HUES48 (cell line): ENCODE data around the gene ASIC4.

Source experiments
- H3K27ac ChIP-seq: one replicate; pipeline ENCODE4 v1.7.0; 2013; ENCODE audit warnings: low read depth, low read length, inconsistent platforms
- H3K27me3 ChIP-seq: 2 replicates; pipeline ENCODE4 v1.6.1; 2013; ENCODE audit warnings: mild to moderate bottlenecking, low read length; ENCODE audit not compliant: control insufficient read depth, insufficient read depth
- H3K36me3 ChIP-seq: 2 replicates; pipeline ENCODE4 v1.6.1; 2013; ENCODE audit warnings: low read length; ENCODE audit not compliant: control insufficient read depth, insufficient read depth
- H3K4me1 ChIP-seq: 2 replicates; pipeline ENCODE4 v1.6.1; 2013; ENCODE audit warnings: mild to moderate bottlenecking, low read length; ENCODE audit not compliant: control insufficient read depth, insufficient read depth
- H3K4me3 ChIP-seq: 2 replicates; pipeline ENCODE4 v1.5.1; 2013; ENCODE audit warnings: mild to moderate bottlenecking, low read depth, low read length
- H3K9ac ChIP-seq: 2 replicates; pipeline ENCODE4 v1.6.1; 2013; ENCODE audit warnings: mild to moderate bottlenecking, low read depth, low read length, moderate library complexity
- H3K9me3 ChIP-seq: 2 replicates; pipeline ENCODE4 v1.6.1; 2013; ENCODE audit warnings: low read length; ENCODE audit not compliant: control insufficient read depth, insufficient read depth

The ASIC4 gene

GRCh38 chr2:219547621-219548020 lies 33.3 kb downstream of the ASIC4 start:
- H3K4me3 ChIP-seq = no peak overlapping the region
- H3K36me3 ChIP-seq = peaks cover 17% of the 10 kb centered on the region
- H3K9ac ChIP-seq = no peak overlapping the region
- peaks cover 8% of the 10 kb centered on the region for H3K27me3 ChIP-seq
- H3K4me1 ChIP-seq = peaks cover 9% of the 10 kb centered on the region; the same call in 1 of the 2 replicates
- H3K9me3 ChIP-seq = no peaks in the 10 kb centered on the region
- H3K27ac ChIP-seq = no peak overlapping the region

DNA sequence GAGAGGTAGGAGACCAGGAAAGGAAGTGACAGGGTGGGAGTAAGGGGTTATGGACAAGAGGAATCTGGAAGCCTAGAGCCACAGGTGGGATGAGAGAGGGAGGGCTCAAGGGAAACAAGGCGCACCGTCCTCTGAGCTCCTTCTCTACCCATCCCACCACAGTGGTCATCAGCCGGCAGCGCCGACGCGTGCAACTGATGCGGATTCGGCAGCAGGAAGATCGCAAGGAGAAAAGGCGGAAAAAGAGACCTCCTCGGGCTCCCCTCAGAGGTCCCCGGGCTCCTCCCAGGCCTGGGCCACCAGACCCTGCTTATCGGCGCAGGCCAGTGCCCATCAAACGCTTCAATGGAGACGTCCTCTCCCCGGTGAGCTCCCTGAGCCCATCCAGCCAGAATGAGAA lies 34.7 kb downstream of the ASIC4 start:
- H3K4me1 ChIP-seq = peaks cover 11% of the 10 kb centered on the region
- no peak overlapping the region for H3K9ac ChIP-seq
- H3K4me3 ChIP-seq = no peak overlapping the region

GRCh38 chr2:219549619-219550018 lies 35.3 kb downstream of the ASIC4 start:
- Histone ChIP-seq H3K27me3 (peaks cover 21% of the 10 kb centered on the region), H3K9me3 (no peaks in the 10 kb centered on the region), H3K27ac (no peak overlapping the region), H3K4me1 (peaks cover 8% of the 10 kb centered on the region), H3K9ac (no peak overlapping the region), H3K36me3 (peaks cover 17% of the 10 kb centered on the region), H3K4me3 (no peak overlapping the region)

More for the DNA sequence above, 34.7 kb downstream of the ASIC4 start:
- peaks cover 17% of the 10 kb centered on the region for H3K36me3 ChIP-seq
- H3K9me3 ChIP-seq = no peaks in the 10 kb centered on the region
- no peak overlapping the region for H3K27ac ChIP-seq
- peaks cover 20% of the 10 kb centered on the region for H3K27me3 ChIP-seq

DNA sequence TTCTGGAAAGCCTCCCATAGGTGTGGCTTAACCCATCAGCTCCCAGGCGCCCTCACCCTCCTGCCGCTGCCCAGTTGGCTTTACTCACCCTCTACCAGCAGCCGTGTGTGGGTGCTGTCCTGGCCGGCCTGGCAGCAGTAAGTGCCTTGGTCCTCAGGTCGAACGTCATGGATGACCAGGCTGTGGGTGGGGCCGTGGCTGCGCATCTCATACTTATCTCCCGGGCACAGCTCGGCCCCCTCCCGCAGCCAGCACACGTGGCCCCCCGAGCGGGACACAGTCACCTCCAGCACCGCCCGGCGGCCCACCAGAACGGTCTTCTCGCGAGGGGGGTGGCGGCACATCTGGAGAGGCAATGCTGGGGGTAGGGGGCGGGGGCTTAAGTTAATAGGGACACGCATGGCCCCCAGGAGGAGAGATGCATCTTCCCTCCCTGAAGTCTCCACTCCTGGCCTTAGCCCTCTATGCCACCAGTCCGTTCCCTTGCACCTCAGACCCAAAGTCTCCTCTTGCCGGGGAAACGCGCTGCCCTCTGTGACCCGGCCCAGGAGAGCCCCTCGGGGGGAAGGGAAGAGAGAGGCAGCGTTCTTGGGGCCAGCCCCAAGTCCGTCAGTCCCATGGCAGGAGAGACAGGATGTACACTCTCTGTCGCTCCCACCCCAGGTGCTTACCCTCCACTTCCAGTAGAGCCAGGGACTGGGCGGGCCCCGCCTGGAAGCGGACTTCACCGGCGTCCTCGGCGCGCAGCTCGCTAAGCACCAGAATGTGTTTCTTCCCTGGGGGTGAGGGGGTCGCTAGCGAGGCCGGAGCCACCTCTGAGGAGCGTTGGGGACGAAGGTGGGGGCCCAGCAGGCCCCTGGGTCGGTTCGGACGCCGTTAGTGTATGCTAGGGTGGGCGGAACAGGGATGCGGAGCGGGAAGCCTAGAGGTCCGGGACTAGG lies 37.4 kb downstream of the ASIC4 start:
- Histone ChIP-seq H3K4me3 (peak overlapping the region; percentile 82), H3K4me1 (peaks cover 7% of the 10 kb centered on the region), H3K9ac (0 out of 2 replicates have a peak overlapping the region, but pooled peaks have one; percentile 39), H3K36me3 (peaks cover 26% of the 10 kb centered on the region), H3K27ac (peak overlapping the region; percentile 31), H3K9me3 (no peaks in the 10 kb centered on the region), H3K27me3 (peaks cover 20% of the 10 kb centered on the region)

DNA sequence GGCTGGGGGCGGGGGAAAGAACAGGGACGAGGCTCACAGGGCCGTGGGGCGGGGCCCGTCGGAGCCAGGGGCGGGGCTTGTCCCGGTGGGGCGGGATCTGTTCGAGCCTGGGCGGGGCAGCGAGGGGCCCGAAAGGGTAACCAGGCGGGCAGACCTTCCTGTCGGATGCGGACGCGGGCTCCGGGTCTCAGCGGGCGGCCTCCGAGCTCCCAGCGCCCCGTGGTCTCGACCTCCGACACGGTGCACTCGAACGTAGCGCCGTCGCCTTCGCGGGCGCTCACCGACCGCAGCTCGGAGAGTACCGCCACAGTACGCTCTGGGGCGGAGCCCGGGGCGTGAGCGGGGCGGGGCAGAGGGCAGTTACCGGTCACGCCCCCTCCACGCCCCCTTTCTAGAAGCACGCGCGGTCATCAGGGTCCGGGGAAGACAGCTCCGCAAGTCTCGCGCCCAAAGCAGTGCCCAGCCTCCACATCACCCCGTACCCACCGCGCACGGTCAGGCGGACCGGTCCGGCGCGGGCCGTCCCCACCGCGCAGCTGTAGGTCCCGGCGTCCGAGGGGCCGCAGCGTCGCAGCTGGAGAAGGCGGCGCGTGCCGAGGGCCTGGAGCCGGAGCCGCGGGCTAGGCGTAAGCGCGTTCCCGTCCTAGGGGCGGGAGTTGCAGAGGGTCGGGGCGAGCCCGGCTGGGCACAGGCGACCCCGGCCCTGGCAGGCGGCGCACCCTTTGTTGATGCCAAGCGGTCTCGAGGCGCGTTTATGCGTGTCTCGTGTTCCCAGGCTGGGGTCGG lies 38.3 kb downstream of the ASIC4 start:
- peaks cover 20% of the 10 kb centered on the region for H3K27me3 ChIP-seq
- H3K36me3 ChIP-seq = peaks cover 23% of the 10 kb centered on the region
- no peak overlapping the region; the same call in 1 of the 2 replicates for H3K9ac ChIP-seq
- H3K27ac ChIP-seq = peak overlapping the region; percentile 57
- H3K4me3 ChIP-seq = peak overlapping the region; percentile 82
- H3K9me3 ChIP-seq = no peaks in the 10 kb centered on the region
- H3K4me1 ChIP-seq = peaks cover 7% of the 10 kb centered on the region

DNA sequence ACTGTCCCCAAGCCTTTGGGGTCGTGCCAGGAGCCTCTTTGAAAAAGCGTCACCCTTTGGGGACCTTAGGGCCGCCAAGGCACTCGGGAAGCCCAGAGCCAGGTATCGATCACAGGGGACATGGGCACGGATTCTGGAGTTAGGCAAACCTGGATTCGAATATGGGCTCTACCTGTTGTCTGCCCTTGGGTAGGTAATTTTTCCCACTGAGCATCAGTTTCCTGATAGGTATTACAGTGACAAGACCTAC lies 38.8 kb downstream of the ASIC4 start:
- Histone ChIP-seq H3K9ac (no peak overlapping the region), H3K27ac (no peak overlapping the region), H3K9me3 (no peaks in the 10 kb centered on the region), H3K4me3 (peak overlapping the region; percentile 82), H3K4me1 (peaks cover 7% of the 10 kb centered on the region), H3K36me3 (peaks cover 23% of the 10 kb centered on the region), H3K27me3 (peaks cover 20% of the 10 kb centered on the region)

- H3K4me1 ChIP-seq = peaks cover 7% of the 10 kb centered on the region
- no peak overlapping the region for H3K27ac ChIP-seq
- peaks cover 20% of the 10 kb centered on the region for H3K27me3 ChIP-seq
- H3K9me3 ChIP-seq = no peaks in the 10 kb centered on the region
- no peak overlapping the region for H3K9ac ChIP-seq
- H3K4me3 ChIP-seq = peak overlapping the region; percentile 82; the same call in 1 of the 2 replicates
- peaks cover 23% of the 10 kb centered on the region for H3K36me3 ChIP-seq
Observed at GRCh38 chr2:219553463-219553963, 39.2 kb downstream of the ASIC4 start.

DNA sequence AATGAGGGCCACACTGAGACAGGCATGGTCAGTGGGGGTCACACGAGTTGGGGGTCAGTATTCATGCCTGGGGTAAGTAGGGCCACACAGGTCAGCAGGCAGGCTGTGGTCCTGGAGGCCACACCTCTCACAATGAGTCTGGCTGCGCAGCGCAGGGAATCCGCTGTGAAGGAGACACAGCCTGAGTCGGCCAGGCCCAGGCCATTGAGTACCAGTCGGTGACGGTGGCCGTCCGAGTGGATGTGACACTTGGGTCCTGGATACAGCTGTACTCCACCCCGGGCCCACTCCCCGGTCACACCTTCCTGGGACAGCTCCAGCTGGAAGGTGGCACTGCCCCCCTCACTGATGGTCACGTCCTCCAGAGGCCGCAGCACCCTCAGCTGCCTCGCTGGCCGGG lies 40.1 kb downstream of the ASIC4 start:
- Histone ChIP-seq H3K36me3 (peaks cover 21% of the 10 kb centered on the region), H3K4me3 (no peak overlapping the region), H3K27ac (no peak overlapping the region), H3K27me3 (peaks cover 20% of the 10 kb centered on the region), H3K9ac (no peak overlapping the region), H3K9me3 (no peaks in the 10 kb centered on the region), H3K4me1 (peaks cover 7% of the 10 kb centered on the region)

DNA sequence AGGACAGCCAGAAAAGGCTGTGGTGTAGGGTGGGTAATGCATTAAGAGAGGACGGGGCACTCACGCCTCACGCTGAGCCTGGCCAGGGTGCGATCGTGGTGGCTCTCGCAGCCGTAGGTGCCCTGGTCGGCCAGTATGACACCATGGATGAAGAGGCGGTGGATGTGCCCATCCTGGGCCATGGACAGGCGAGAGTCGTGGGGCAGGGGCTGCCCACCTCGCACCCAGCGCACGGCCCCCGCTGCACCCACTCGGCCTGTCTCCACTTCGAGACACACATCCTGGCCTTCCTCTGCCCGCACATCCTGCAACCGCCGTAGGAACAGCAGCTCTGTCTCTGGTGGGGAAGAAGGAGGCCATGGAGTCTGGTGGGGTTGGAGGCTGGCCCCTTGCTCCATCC lies 41.7 kb downstream of the ASIC4 start:
- no peak overlapping the region for H3K4me3 ChIP-seq
- peaks cover 20% of the 10 kb centered on the region for H3K4me1 ChIP-seq
- H3K9ac ChIP-seq = no peak overlapping the region
- peaks cover 16% of the 10 kb centered on the region for H3K27me3 ChIP-seq
- no peaks in the 10 kb centered on the region for H3K9me3 ChIP-seq
- H3K27ac ChIP-seq = no peak overlapping the region
- H3K36me3 ChIP-seq = peaks cover 17% of the 10 kb centered on the region

DNA sequence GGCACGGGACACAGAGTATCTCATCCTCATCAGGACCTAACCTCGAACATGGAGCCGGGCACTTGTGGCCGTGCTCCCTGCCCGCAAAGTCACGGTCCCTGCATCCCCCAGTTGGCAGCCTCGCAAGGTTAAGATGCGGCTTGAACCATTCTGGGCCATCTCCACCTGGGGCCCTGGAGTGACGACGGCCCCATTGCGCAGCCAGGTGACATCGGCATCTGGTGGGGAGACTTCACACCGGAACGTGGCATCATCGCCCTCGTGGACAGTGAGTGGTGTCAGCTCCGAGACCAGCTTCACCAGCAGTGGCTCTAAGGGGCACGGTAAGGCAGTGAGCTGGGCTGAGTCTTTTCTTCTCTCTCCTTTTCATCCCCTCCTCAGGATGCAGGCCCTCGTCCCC lies 42.1 kb downstream of the ASIC4 start:
- H3K36me3 ChIP-seq = peaks cover 17% of the 10 kb centered on the region

GRCh38 chr2:219557320-219557719 lies 43.0 kb downstream of the ASIC4 start:
- H3K36me3 ChIP-seq = peaks cover 19% of the 10 kb centered on the region
- H3K27ac ChIP-seq = no peak overlapping the region
- H3K4me1 ChIP-seq = peaks cover 31% of the 10 kb centered on the region
- peaks cover 16% of the 10 kb centered on the region for H3K27me3 ChIP-seq
- no peaks in the 10 kb centered on the region for H3K9me3 ChIP-seq
- no peak overlapping the region for H3K9ac ChIP-seq
- H3K4me3 ChIP-seq = no peak overlapping the region

More for the DNA sequence above, 42.1 kb downstream of the ASIC4 start:
- H3K4me1 ChIP-seq = peaks cover 22% of the 10 kb centered on the region
- peaks cover 16% of the 10 kb centered on the region for H3K27me3 ChIP-seq
- H3K9me3 ChIP-seq = no peaks in the 10 kb centered on the region
- no peak overlapping the region for H3K9ac ChIP-seq
- no peak overlapping the region for H3K4me3 ChIP-seq
- no peak overlapping the region for H3K27ac ChIP-seq
